Posterior vena cava (tissue), 2 donors: ENCODE measurements around the gene OR2T5. TPM values are rescaled to one million over a fixed set of nuclear protein-coding genes. Genes with fewer than 3 reads are reported as not detected.
"Not testable (repeated sequence)": the region's sequence is repeated elsewhere in the genome, so short reads cannot be mapped to it uniquely, and the experiment has no call there.

ENCODE experiments used
- DNase-seq: peaks from one replicate; pipeline ENCODE4 v3.0.0-alpha.2; 2020; ENCODE audit warnings: low spot score
- intact Hi-C, 2 donors: fragments of 100-400 bp; cut with DNase I; formaldehyde crosslinking; loops; one replicate each; pipeline versions ENCODE4 v1.14.1 to v1.14.2; 2022 to 2023
- long read RNA-seq, 2 donors: library from polyadenylated mRNA; unstranded; transcript quantifications; one replicate each; pipeline ENCODE4 v2.0.0, GENCODE V29; 2020 to 2021
- total RNA-seq, 2 donors: library from RNA; stranded (reverse); fragmentation: NEBNext Ultra II Directional; extraction: Animal tissue kit (Norgen Biotek cat#: 25700); gene quantifications; one replicate each; pipeline ENCODE4 v1.2.1, GENCODE V29; 2021
- donor health status: DM: yes; HTN: yes; CAD: no.
- donor health status: DM: yes; HTN: yes; CAD: no.

OR2T5 gene
- total RNA-seq: not detected
- long read RNA-seq, donor 1: 0 reads
- long read RNA-seq, donor 2: 0 reads

- intact Hi-C loops: not testable (repeated sequence)
Measured at GRCh38 chr1:248488289-248488688, at the start of gene OR2T5. TSS of gene OR2T5 (plus strand) at chr1:248488589. CDS start at chr1:248488589, 0 bp downstream.

GRCh38 chr1:248438668-248439067 lies 49.7 kb upstream of the OR2T5 start:
- DNase-seq, intact Hi-C loops: not testable (repeated sequence)

More at GRCh38 chr1:248488289-248488688, at the start of gene OR2T5:
- not testable (repeated sequence) for DNase-seq

GRCh38 chr1:248439283-248439682 lies 49.1 kb upstream of the OR2T5 start:
- DNase-seq, intact Hi-C loops: not testable (repeated sequence)

GRCh38 chr1:248442500-248443277 lies 45.7 kb upstream of the OR2T5 start:
- intact Hi-C loops, DNase-seq: not testable (repeated sequence)

- DNase-seq, intact Hi-C loops: not testable (repeated sequence)
Measured at GRCh38 chr1:248444603-248445002, 43.8 kb upstream of the OR2T5 start.

GRCh38 chr1:248445399-248445798 lies 43.0 kb upstream of the OR2T5 start, which contains the start of gene OR2T2:
TSS of gene OR2T2 (plus strand) at chr1:248445637. CDS start at chr1:248452798, 7,161 bp downstream.
- intact Hi-C loops, DNase-seq: not testable (repeated sequence)

GRCh38 chr1:248448409-248449074 lies 39.8 kb upstream of the OR2T5 start:
- DNase-seq, intact Hi-C loops: not testable (repeated sequence)

- intact Hi-C loops: not testable (repeated sequence)
Measured at GRCh38 chr1:248449821-248450465, 38.4 kb upstream of the OR2T5 start.

GRCh38 chr1:248450466-248451145 lies 37.8 kb upstream of the OR2T5 start:
- DNase-seq, intact Hi-C loops: not testable (repeated sequence)

More at GRCh38 chr1:248449821-248450465, 38.4 kb upstream of the OR2T5 start:
- not testable (repeated sequence) for DNase-seq

- intact Hi-C loops, DNase-seq: not testable (repeated sequence)
Measured at GRCh38 chr1:248453619-248454018, 34.8 kb upstream of the OR2T5 start.

GRCh38 chr1:248455045-248455444 lies 33.3 kb upstream of the OR2T5 start:
- intact Hi-C loops, DNase-seq: not testable (repeated sequence)

- intact Hi-C loops, DNase-seq: not testable (repeated sequence)
Measured at GRCh38 chr1:248456635-248457034, 31.8 kb upstream of the OR2T5 start.

- not testable (repeated sequence) for DNase-seq
Measured at GRCh38 chr1:248459117-248459516, 29.3 kb upstream of the OR2T5 start.

GRCh38 chr1:248471154-248471553 lies 17.2 kb upstream of the OR2T5 start:
- no peak for DNase-seq
- intact Hi-C loops: no loop called here

More at GRCh38 chr1:248459117-248459516, 29.3 kb upstream of the OR2T5 start:
- intact Hi-C loops: not testable (repeated sequence)

- intact Hi-C loops, DNase-seq: not testable (repeated sequence)
Measured at GRCh38 chr1:248472111-248472510, 16.3 kb upstream of the OR2T5 start.

- DNase-seq, intact Hi-C loops: not testable (repeated sequence)
Measured at GRCh38 chr1:248473051-248473450, 15.3 kb upstream of the OR2T5 start, which contains the start of gene OR2T3. TSS of gene OR2T3 (plus strand) at chr1:248473351. CDS start at chr1:248473351, 0 bp downstream.

GRCh38 chr1:248475660-248476059 lies 12.7 kb upstream of the OR2T5 start:
- intact Hi-C loops, DNase-seq: not testable (repeated sequence)

- DNase-seq, intact Hi-C loops: not testable (repeated sequence)
Measured at GRCh38 chr1:248481686-248482579, 6.5 kb upstream of the OR2T5 start.
